Vagina (tissue), 2 donors: ENCODE data around the gene WNT4.

ENCODE experiments used
- POLR2A ChIP-seq, 2 donors: fragments of 450-650 bp; IDR thresholded peaks; one replicate each; pipeline ENCODE4 v1.6.1; 2017; ENCODE audit warnings: antibody characterized with exemption in 2 of 2, mild to moderate bottlenecking in 2 of 2, moderate library complexity in 2 of 2
- TF ChIP-seq, protein P1 (sequence below), 3 experiments: fragments of 450-650 bp in 2 of 3; fragments of 200-600 bp in 1 of 3; sonication (generic) in 1 of 3; IDR thresholded peaks; one replicate each; pipeline ENCODE4 v1.5.1; 2017 to 2019; ENCODE audit warnings: antibody characterized with exemption in 3 of 3, mild to moderate bottlenecking in 2 of 3, moderate library complexity in 2 of 3

DNA sequence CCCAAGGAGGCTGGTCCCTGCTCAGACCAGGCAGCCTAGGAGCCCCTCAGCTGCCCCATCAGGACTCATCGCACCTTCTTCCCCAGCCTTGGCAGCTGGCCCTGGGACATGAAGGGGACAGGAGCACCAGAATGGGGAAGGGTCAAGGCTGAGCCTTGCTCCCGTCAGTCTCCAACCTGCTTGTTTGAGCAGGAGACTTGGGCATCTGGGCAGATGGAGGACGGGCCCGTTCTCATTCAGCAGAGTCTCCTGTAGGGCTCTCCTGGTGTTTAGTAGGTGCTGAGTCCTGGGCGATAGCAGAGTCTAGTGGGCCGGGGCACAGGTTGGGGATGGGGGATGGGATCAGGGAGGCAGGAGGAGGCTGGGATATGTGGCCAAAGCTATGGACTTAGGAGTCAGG, 47.4 kb upstream of the WNT4 start:
- TF ChIP-seq, protein P1, sequence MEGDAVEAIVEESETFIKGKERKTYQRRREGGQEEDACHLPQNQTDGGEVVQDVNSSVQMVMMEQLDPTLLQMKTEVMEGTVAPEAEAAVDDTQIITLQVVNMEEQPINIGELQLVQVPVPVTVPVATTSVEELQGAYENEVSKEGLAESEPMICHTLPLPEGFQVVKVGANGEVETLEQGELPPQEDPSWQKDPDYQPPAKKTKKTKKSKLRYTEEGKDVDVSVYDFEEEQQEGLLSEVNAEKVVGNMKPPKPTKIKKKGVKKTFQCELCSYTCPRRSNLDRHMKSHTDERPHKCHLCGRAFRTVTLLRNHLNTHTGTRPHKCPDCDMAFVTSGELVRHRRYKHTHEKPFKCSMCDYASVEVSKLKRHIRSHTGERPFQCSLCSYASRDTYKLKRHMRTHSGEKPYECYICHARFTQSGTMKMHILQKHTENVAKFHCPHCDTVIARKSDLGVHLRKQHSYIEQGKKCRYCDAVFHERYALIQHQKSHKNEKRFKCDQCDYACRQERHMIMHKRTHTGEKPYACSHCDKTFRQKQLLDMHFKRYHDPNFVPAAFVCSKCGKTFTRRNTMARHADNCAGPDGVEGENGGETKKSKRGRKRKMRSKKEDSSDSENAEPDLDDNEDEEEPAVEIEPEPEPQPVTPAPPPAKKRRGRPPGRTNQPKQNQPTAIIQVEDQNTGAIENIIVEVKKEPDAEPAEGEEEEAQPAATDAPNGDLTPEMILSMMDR (IDR thresholded peaks at IDR 0.05), result no peak
- TF ChIP-seq POLR2A (IDR thresholded peaks at IDR 0.05), result no peak
